Transverse colon (tissue), 4 donors: Measurements from ENCODE around the gene RNF121. TPM values are rescaled to one million over a fixed set of nuclear protein-coding genes. Genes with fewer than 3 reads are reported as not detected.
A peak's percentile ranks its signal among the peaks of the same experiment; 100 is the strongest.

Source experiments
- DNase-seq: peaks from one replicate; pipeline ENCODE4 v3.0.0-alpha.2; 2019
- H3K27ac ChIP-seq, 4 donors: fragments of 200-600 bp; sonication (generic); 2 replicates each; pipeline ENCODE4 v1.5.1; 2016 to 2018; ENCODE audit warnings: inconsistent platforms in 4 of 4
- H3K27me3 ChIP-seq: fragments of 200-600 bp; sonication (generic); 2 replicates; pipeline ENCODE4 v1.5.1; 2017; ENCODE audit warnings: inconsistent platforms
- H3K36me3 ChIP-seq, 4 donors: fragments of 200-600 bp; sonication (generic); 2 replicates each; pipeline ENCODE4 v1.5.1; 2017 to 2019; ENCODE audit warnings: inconsistent platforms in 4 of 4
- H3K4me1 ChIP-seq, 4 donors: fragments of 200-600 bp; sonication (generic); 2 replicates each; pipeline ENCODE4 v1.5.1; 2017 to 2020; ENCODE audit warnings: inconsistent platforms in 4 of 4
- H3K4me3 ChIP-seq, 4 donors: fragments of 200-600 bp; sonication (generic); 1 replicate in 1 of 4; 2 replicates in 3 of 4; pipeline versions ENCODE4 v1.5.1 to v1.6.1; 2017 to 2019; ENCODE audit warnings: inconsistent platforms in 4 of 4
- H3K9me3 ChIP-seq, 2 donors: fragments of 200-600 bp; sonication (generic); 2 replicates each; pipeline ENCODE4 v1.5.1; 2017 to 2019; ENCODE audit warnings: inconsistent platforms in 2 of 2
- CTCF ChIP-seq, 5 experiments: fragments of 200-600 bp in 3 of 5; fragments of 450-650 bp in 2 of 5; sonication (generic) in 3 of 5; IDR thresholded peaks; 1 replicate in 2 of 5; 2 replicates in 3 of 5; pipeline ENCODE4 v1.5.1; 2016 to 2017; ENCODE audit warnings: antibody characterized with exemption in 5 of 5, inconsistent platforms in 3 of 5, mild to moderate bottlenecking in 2 of 5, moderate library complexity in 1 of 5
- EP300 ChIP-seq: sonication (generic); formaldehyde crosslinking; IDR thresholded peaks from one replicate; pipeline ENCODE4 v1.6.1; 2017; ENCODE audit warnings: antibody characterized with exemption, low read depth
- POLR2A ChIP-seq: fragments of 450-650 bp; IDR thresholded peaks from one replicate; pipeline ENCODE4 v1.6.1; 2016; ENCODE audit warnings: antibody characterized with exemption, mild to moderate bottlenecking, moderate library complexity
- POLR2AphosphoS5 ChIP-seq, 3 donors: sonication (generic); formaldehyde crosslinking; IDR thresholded peaks; one replicate each; pipeline ENCODE4 v1.6.1; 2016; ENCODE audit warnings: antibody characterized with exemption in 3 of 3
- WGBS, 2 donors: methylation state at CpG; one replicate each; pipeline ENCODE4 v1.1.5; 2018; ENCODE audit warnings: low coverage in 1 of 2; 5-methylcytosine and 5-hydroxymethylcytosine counted together
- in situ Hi-C, 4 donors: fragments of 200-750 bp; cut with MboI; loops; one replicate each; pipeline versions ENCODE4 v1.15.0 to v1.15.1; 2017; ENCODE audit warnings: low sequenced_read_pairs in 3 of 4, low pct_ligation_motif_present in 1 of 4, low pct_unique_long_range_greater_than_20kb in 1 of 4
- intact Hi-C: fragments of 100-400 bp; cut with DNase I; formaldehyde crosslinking; loops from one replicate; pipeline ENCODE4 v1.15.1; 2023; ENCODE audit warnings: low total_unique reads
- total RNA-seq, 4 donors: library from RNA; depleted of rRNA; stranded (reverse); fragments of >200 nt; gene quantifications; one replicate each; pipeline ENCODE4 v1.1.0, GENCODE V29; 2016

Gene RNF121
- total RNA-seq, 4 donors from 2014 or later, result 9.7 to 38.6 (median 31.4) TPM

- Histone ChIP-seq H3K27me3 (no peaks in the 10 kb centered on the region), H3K36me3 (no peaks in the 10 kb centered on the region), H3K4me3 (peak overlapping the region; percentile 40 to 61 (median 49)), H3K27ac (peak overlapping the region; percentile 90 to 97 (median 94)), H3K9me3 (no peaks in the 10 kb centered on the region), H3K4me1 (peaks cover 21 to 55% (median 44%) of the 10 kb centered on the region in 4 donors)
- TF ChIP-seq CTCF (IDR thresholded peaks at IDR 0.05), result no peak
- TF ChIP-seq POLR2AphosphoS5 (IDR thresholded peaks at IDR 0.05), result no peak
- DNase-seq, result no peak
- 17 to 25% methylated on average over 2 to 5 of the region's 5 CpGs for WGBS, 2 donors
- in situ Hi-C loops, result no loop called here
- intact Hi-C loops, result no loop called here
These were observed 113.4 kb downstream of the RNF121 start for GRCh38 chr11:72042064-72042745.

GRCh38 chr11:72045849-72046248, 117.0 kb downstream of the RNF121 start:
- no peak overlapping the region for H3K4me3 ChIP-seq
- H3K27ac ChIP-seq, result peak overlapping the region in 3 of 4 donors; percentile 4 to 61 (median 20)
- intact Hi-C loops, result no loop called here
- H3K36me3 ChIP-seq, result peaks cover 0 to 8% (median 0%) of the 10 kb centered on the region in 4 donors
- H3K9me3 ChIP-seq, result no peaks in the 10 kb centered on the region
- in situ Hi-C loops, result no loop called here
- 75% methylated on average over 5 of the region's 5 CpGs; no CpG with 5 or more reads in 1 of the 2 donors for WGBS, 2 donors
- DNase-seq, result no peak
- TF ChIP-seq CTCF (IDR thresholded peaks at IDR 0.05) (no peak), POLR2AphosphoS5 (IDR thresholded peaks at IDR 0.05) (no peak), EP300 (no peak), POLR2A (no peak)
- H3K27me3 ChIP-seq, result no peaks in the 10 kb centered on the region
- peaks cover 14 to 26% (median 17%) of the 10 kb centered on the region in 4 donors for H3K4me1 ChIP-seq

Other genes starting within 250 kb of the RNF121 start
- not detected for gene DEFB108B, start 95.8 kb upstream of the RNF121 start, total RNA-seq
- not detected for gene DEFB131B, start 50.6 kb upstream of the RNF121 start, total RNA-seq
- 10 to 100 TPM in 3 of 4 donors, 1 to 10 TPM in 1; 7.9 to 68.5 (median 15.6) TPM for gene XNDC1N, start 452 bp upstream of the RNF121 start, total RNA-seq
- 10 to 100 TPM in 3 of 4 donors, 1 to 10 TPM in 1; 7.4 to 29.9 (median 14.5) TPM for gene IL18BP, start 69.9 kb downstream of the RNF121 start, total RNA-seq
- 100 to 1,000 TPM; 323 to 520 (median 419) TPM for gene NUMA1, start 151.5 kb downstream of the RNF121 start, total RNA-seq
- gene LRRC51, start 151.8 kb downstream of the RNF121 start, total RNA-seq, result 10 to 100 TPM in 1 of 4 donors, 1 to 10 TPM in 3; 5.1 to 77.4 (median 6.7) TPM
- 100 to 1,000 TPM in 2 of 4 donors, 10 to 100 TPM in 2; 59.1 to 156 (median 102) TPM for gene LAMTOR1, start 174.3 kb downstream of the RNF121 start, total RNA-seq
- gene TOMT, start 176.9 kb downstream of the RNF121 start, total RNA-seq, result not detected
- gene ANAPC15, start 183.6 kb downstream of the RNF121 start, total RNA-seq, result 10 to 100 TPM; 15.1 to 44.5 (median 27.6) TPM
- not detected for gene FOLR3, start 206.7 kb downstream of the RNF121 start, total RNA-seq